ENCODE results near the gene CLEC3B. TPM values are rescaled to one million over a fixed set of nuclear protein-coding genes. Genes with fewer than 3 reads are reported as not detected.

Gene CLEC3B
- total RNA-seq, 1 donor from 2014 or later = 41.7 TPM

GRCh38 chr3:45023675-45024074, 2.4 kb upstream of the CLEC3B start:
- DNase-seq (ENCODE audit: extremely low spot score in 2 of 2) = no peak
- intact Hi-C loops (cut with DNase I) = no loop called here
- Histone ChIP-seq H3K4me1 (peaks cover 62% of the 10 kb centered on the region), H3K9me3 (no peaks in the 10 kb centered on the region), H3K36me3 (no peaks in the 10 kb centered on the region), H3K27ac (no peak overlapping the region), H3K27me3 (no peaks in the 10 kb centered on the region), H3K4me3 (no peak overlapping the region)
- TF ChIP-seq POLR2A (IDR thresholded peaks at IDR 0.05) (no peak), CTCF (IDR thresholded peaks at IDR 0.05) (no peak), POLR2AphosphoS5 (IDR thresholded peaks at IDR 0.05; ENCODE audit: insufficient read depth in 1 of 2, low read depth in 1 of 2) (no peak)

- Histone ChIP-seq H3K9me3 (no peaks in the 10 kb centered on the region), H3K27ac (no peak overlapping the region), H3K27me3 (no peaks in the 10 kb centered on the region), H3K4me1 (peaks cover 66% of the 10 kb centered on the region), H3K36me3 (no peaks in the 10 kb centered on the region), H3K4me3 (no peak overlapping the region)
- intact Hi-C loops (cut with DNase I) = no loop called here
- TF ChIP-seq POLR2AphosphoS5 (IDR thresholded peaks at IDR 0.05; ENCODE audit: insufficient read depth in 1 of 2, low read depth in 1 of 2) (no peak), POLR2A (IDR thresholded peaks at IDR 0.05) (no peak), CTCF (IDR thresholded peaks at IDR 0.05) (no peak)
- no peak for DNase-seq (ENCODE audit: extremely low spot score in 2 of 2)
Measured at GRCh38 chr3:45024542-45025255, 1.4 kb upstream of the CLEC3B start.

GRCh38 chr3:45026957-45027356, 854 bp downstream of the CLEC3B start:
- Histone ChIP-seq H3K4me3 (peak overlapping the region in 1 of 2 donors; percentile 33), H3K27me3 (no peaks in the 10 kb centered on the region), H3K4me1 (peaks cover 51% of the 10 kb centered on the region), H3K27ac (peak overlapping the region; percentile 68), H3K36me3 (no peaks in the 10 kb centered on the region), H3K9me3 (no peaks in the 10 kb centered on the region)
- no peak for TF ChIP-seq POLR2A (IDR thresholded peaks at IDR 0.05)
- no peak for TF ChIP-seq CTCF (IDR thresholded peaks at IDR 0.05)
- no peak for TF ChIP-seq POLR2AphosphoS5 (IDR thresholded peaks at IDR 0.05; ENCODE audit: insufficient read depth in 1 of 2, low read depth in 1 of 2)
- intact Hi-C loops (cut with DNase I) = no loop called here
- DNase-seq (ENCODE audit: extremely low spot score in 2 of 2) = no peak

- Histone ChIP-seq H3K36me3 (no peaks in the 10 kb centered on the region), H3K27ac (peak overlapping the region; percentile 68), H3K27me3 (no peaks in the 10 kb centered on the region), H3K4me3 (peak overlapping the region in 1 of 2 donors; percentile 33), H3K4me1 (peaks cover 50% of the 10 kb centered on the region), H3K9me3 (no peaks in the 10 kb centered on the region)
- no peak for DNase-seq (ENCODE audit: extremely low spot score in 2 of 2)
- intact Hi-C loops (cut with DNase I) = no loop called here
- TF ChIP-seq CTCF (IDR thresholded peaks at IDR 0.05) (no peak), POLR2AphosphoS5 (IDR thresholded peaks at IDR 0.05; ENCODE audit: insufficient read depth in 1 of 2, low read depth in 1 of 2) (no peak), POLR2A (IDR thresholded peaks at IDR 0.05) (no peak)
Measured at GRCh38 chr3:45027441-45027840, 1.3 kb downstream of the CLEC3B start.

GRCh38 chr3:45029216-45029615, 3.1 kb downstream of the CLEC3B start:
- no peaks in the 10 kb centered on the region for H3K27me3 ChIP-seq
- intact Hi-C loops (cut with DNase I) = no loop called here
- H3K9me3 ChIP-seq = no peaks in the 10 kb centered on the region
- peak overlapping the region; percentile 53 for H3K27ac ChIP-seq
- no peak overlapping the region for H3K4me3 ChIP-seq
- no peaks in the 10 kb centered on the region for H3K36me3 ChIP-seq
- no peak for DNase-seq (ENCODE audit: extremely low spot score in 2 of 2)
- peaks cover 54% of the 10 kb centered on the region for H3K4me1 ChIP-seq
- TF ChIP-seq CTCF (IDR thresholded peaks at IDR 0.05) = no peak
- TF ChIP-seq POLR2A (IDR thresholded peaks at IDR 0.05) = no peak
- TF ChIP-seq POLR2AphosphoS5 (IDR thresholded peaks at IDR 0.05; ENCODE audit: insufficient read depth in 1 of 2, low read depth in 1 of 2) = no peak
